HepG2 (cell line): ENCODE measurements around the gene COL27A1. TPM values are rescaled to one million over a fixed set of nuclear protein-coding genes. Genes with fewer than 3 reads are reported as not detected.

Source experiments
- CBFB ChIP-seq: sonication (generic); formaldehyde crosslinking; IDR thresholded peaks from 2 replicates; pipeline ENCODE4 v1.4.0; 2020; ENCODE audit warnings: missing genetic modification reagents
- DR1 ChIP-seq: sonication (generic); formaldehyde crosslinking; IDR thresholded peaks from 2 replicates; pipeline ENCODE4 v1.8.0; 2021; ENCODE audit warnings: mild to moderate bottlenecking, missing genetic modification reagents, inconsistent platforms
- HHEX ChIP-seq: IDR thresholded peaks from 2 replicates; pipeline ENCODE4 v1.6.1; 2016; ENCODE audit warnings: control low read depth
- KLF16 ChIP-seq, 2 experiments: sonication (generic) in 1 of 2; formaldehyde crosslinking in 1 of 2; IDR thresholded peaks; 2 replicates each; pipeline versions ENCODE4 v1.6.1 to v1.8.0; 2016 to 2023; ENCODE audit warnings: missing genetic modification reagents in 2 of 2, missing compliant biosample characterization in 1 of 2
- NFYC ChIP-seq: IDR thresholded peaks from 2 replicates; pipeline ENCODE4 v1.6.1; 2016; ENCODE audit warnings: missing genetic modification reagents, missing compliant biosample characterization
- NR2F6 ChIP-seq, 2 experiments: IDR thresholded peaks; 2 replicates each; pipeline ENCODE4 v1.6.1; 2016; ENCODE audit warnings: antibody characterized with exemption in 1 of 2, mild to moderate bottlenecking in 1 of 2
- PHF21A ChIP-seq: sonication (generic); formaldehyde crosslinking; IDR thresholded peaks from 2 replicates; pipeline ENCODE4 v1.5.0; 2020; ENCODE audit warnings: mild to moderate bottlenecking, missing genetic modification reagents
- POGZ ChIP-seq: sonication (generic); formaldehyde crosslinking; IDR thresholded peaks from 2 replicates; pipeline ENCODE4 v1.4.0; 2020; ENCODE audit warnings: mild to moderate bottlenecking, missing genetic modification reagents
- RNF2 ChIP-seq: fragments of 450-650 bp; conservative IDR thresholded peaks from 2 replicates; pipeline ENCODE4 v1.6.1; 2016; ENCODE audit warnings: low read depth
- ZMYM3 ChIP-seq: sonication (generic); formaldehyde crosslinking; IDR thresholded peaks from 2 replicates; pipeline ENCODE4 v1.5.1; 2020; ENCODE audit warnings: mild to moderate bottlenecking, missing genetic modification reagents
- ZNF10 ChIP-seq: sonication (generic); formaldehyde crosslinking; IDR thresholded peaks from 2 replicates; pipeline ENCODE4 v1.4.0; 2020; ENCODE audit warnings: mild to moderate bottlenecking, low read depth, missing genetic modification reagents, borderline replicate concordance
- ZNF121 ChIP-seq: sonication (generic); formaldehyde crosslinking; IDR thresholded peaks from 2 replicates; pipeline ENCODE4 v1.5.0; 2020; ENCODE audit warnings: mild to moderate bottlenecking, missing genetic modification reagents
- ZNF20 ChIP-seq: sonication (generic); formaldehyde crosslinking; IDR thresholded peaks from 2 replicates; pipeline ENCODE4 v1.4.0; 2020; ENCODE audit warnings: mild to moderate bottlenecking, moderate library complexity, missing genetic modification reagents
- polyA plus RNA-seq, 8 experiments: library from polyadenylated mRNA; depleted of rRNA in 3 of 8; stranded (reverse) in 7 of 8; unstranded in 1 of 8; fragments of >200 nt; fragmentation: Illumina TruSeq in 4 of 8; extraction: Trizol in 4 of 8; gene quantifications; 2 replicates each; pipeline versions ENCODE4 v1.2.1 to v1.2.3, GENCODE V29; 2011 to 2016; ENCODE audit warnings: low read depth in 4 of 8, missing spikeins in 1 of 8, mixed read lengths in 1 of 8; ENCODE audit not compliant: insufficient read depth in 1 of 8
- total RNA-seq, 5 experiments: library from RNA; depleted of rRNA; stranded (reverse); fragments of >200 nt; fragmentation: Illumina TruSeq; extraction: Trizol; gene quantifications; 2 replicates each; pipeline ENCODE4 v1.2.3, GENCODE V29; 2016; ENCODE audit warnings: low read depth in 1 of 5
- TF ChIP-seq, protein P1 (sequence below): IDR thresholded peaks from 2 replicates; pipeline ENCODE4 v1.6.1; 2016; ENCODE audit warnings: low read depth, missing genetic modification reagents, missing compliant biosample characterization
- TF ChIP-seq, protein P2 (sequence below): sonication (generic); formaldehyde crosslinking; IDR thresholded peaks from 2 replicates; pipeline ENCODE4 v1.4.0; 2020; ENCODE audit warnings: missing genetic modification reagents
- TF ChIP-seq, protein P3 (sequence below): IDR thresholded peaks from 2 replicates; pipeline ENCODE4 v1.6.1; 2016; ENCODE audit warnings: low read depth, borderline replicate concordance
- TF ChIP-seq, protein P4 (sequence below): sonication (generic); formaldehyde crosslinking; IDR thresholded peaks from 2 replicates; pipeline ENCODE4 v1.8.0; 2022; ENCODE audit warnings: mild to moderate bottlenecking, missing genetic modification reagents; ENCODE audit not compliant: insufficient replicate concordance

The COL27A1 gene
- total and polyA plus RNA-seq, 2 of the 13 experiments (the other 11 are each of a cell fraction or from before 2014, with no cell fraction given): 71.3 to 89.1 TPM

DNA sequence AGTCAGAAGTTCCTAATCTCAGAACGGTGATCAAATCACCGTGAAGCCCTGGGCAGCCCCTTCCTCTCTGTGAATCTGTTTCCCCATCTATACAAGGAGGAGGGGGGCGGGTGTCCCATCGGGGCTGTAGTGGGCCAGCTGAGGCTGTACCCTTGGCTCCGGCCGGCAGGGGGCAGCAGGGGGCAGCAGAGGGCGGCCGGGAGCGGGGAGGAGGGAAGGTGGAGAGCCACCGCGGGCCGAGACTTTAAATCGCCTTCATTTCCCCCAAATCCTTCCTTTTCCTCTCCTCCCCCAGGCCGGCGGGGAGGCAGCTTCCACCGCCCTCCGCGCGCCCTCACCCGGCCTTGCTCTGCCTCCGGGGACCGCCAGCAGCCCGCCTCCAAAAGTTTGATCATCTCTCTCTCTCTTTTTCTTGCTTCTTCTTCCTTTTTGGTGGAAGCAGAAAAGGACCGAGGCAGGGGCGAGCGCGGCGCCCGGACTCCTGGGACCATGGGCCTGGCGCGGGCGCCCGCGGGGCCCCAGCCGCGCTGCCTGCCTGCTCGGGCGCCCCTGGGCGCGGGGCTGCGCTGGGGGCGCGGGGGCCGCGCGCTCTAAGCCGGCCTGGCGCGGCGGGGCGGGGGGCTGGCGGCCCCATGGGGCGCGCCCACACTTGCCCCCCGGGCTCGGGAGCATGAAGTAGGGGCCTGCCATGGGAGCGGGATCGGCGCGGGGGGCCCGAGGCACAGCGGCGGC lies at the start of gene COL27A1 (continued):
- TF ChIP-seq, protein P1, sequence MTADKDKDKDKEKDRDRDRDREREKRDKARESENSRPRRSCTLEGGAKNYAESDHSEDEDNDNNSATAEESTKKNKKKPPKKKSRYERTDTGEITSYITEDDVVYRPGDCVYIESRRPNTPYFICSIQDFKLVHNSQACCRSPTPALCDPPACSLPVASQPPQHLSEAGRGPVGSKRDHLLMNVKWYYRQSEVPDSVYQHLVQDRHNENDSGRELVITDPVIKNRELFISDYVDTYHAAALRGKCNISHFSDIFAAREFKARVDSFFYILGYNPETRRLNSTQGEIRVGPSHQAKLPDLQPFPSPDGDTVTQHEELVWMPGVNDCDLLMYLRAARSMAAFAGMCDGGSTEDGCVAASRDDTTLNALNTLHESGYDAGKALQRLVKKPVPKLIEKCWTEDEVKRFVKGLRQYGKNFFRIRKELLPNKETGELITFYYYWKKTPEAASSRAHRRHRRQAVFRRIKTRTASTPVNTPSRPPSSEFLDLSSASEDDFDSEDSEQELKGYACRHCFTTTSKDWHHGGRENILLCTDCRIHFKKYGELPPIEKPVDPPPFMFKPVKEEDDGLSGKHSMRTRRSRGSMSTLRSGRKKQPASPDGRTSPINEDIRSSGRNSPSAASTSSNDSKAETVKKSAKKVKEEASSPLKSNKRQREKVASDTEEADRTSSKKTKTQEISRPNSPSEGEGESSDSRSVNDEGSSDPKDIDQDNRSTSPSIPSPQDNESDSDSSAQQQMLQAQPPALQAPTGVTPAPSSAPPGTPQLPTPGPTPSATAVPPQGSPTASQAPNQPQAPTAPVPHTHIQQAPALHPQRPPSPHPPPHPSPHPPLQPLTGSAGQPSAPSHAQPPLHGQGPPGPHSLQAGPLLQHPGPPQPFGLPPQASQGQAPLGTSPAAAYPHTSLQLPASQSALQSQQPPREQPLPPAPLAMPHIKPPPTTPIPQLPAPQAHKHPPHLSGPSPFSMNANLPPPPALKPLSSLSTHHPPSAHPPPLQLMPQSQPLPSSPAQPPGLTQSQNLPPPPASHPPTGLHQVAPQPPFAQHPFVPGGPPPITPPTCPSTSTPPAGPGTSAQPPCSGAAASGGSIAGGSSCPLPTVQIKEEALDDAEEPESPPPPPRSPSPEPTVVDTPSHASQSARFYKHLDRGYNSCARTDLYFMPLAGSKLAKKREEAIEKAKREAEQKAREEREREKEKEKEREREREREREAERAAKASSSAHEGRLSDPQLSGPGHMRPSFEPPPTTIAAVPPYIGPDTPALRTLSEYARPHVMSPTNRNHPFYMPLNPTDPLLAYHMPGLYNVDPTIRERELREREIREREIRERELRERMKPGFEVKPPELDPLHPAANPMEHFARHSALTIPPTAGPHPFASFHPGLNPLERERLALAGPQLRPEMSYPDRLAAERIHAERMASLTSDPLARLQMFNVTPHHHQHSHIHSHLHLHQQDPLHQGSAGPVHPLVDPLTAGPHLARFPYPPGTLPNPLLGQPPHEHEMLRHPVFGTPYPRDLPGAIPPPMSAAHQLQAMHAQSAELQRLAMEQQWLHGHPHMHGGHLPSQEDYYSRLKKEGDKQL (CRISPR knock-in tag): no peak
- no peak for TF ChIP-seq PHF21A
- TF ChIP-seq RNF2: no peak
- no peak for TF ChIP-seq ZNF10 (CRISPR knock-in tag)
- no peak for TF ChIP-seq POGZ (CRISPR knock-in tag)
- no peak for TF ChIP-seq NFYC (CRISPR knock-in tag)
- TF ChIP-seq ZNF20: no peak
- TF ChIP-seq ZNF121 (CRISPR knock-in tag): no peak
- TF ChIP-seq NR2F6 (IDR thresholded peaks at IDR 0.05): no peak
- TF ChIP-seq NR2F6 (CRISPR knock-in tag; IDR thresholded peaks at IDR 0.05): no peak
- TF ChIP-seq HHEX (CRISPR knock-in tag): no peak
- TF ChIP-seq, protein P2, sequence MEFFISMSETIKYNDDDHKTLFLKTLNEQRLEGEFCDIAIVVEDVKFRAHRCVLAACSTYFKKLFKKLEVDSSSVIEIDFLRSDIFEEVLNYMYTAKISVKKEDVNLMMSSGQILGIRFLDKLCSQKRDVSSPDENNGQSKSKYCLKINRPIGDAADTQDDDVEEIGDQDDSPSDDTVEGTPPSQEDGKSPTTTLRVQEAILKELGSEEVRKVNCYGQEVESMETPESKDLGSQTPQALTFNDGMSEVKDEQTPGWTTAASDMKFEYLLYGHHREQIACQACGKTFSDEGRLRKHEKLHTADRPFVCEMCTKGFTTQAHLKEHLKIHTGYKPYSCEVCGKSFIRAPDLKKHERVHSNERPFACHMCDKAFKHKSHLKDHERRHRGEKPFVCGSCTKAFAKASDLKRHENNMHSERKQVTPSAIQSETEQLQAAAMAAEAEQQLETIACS: no peak
- peak; percentile 51; the same call in 1 of the 2 replicates for TF ChIP-seq CBFB (CRISPR knock-in tag)
- peak; percentile 45; the same call in 1 of the 2 replicates for TF ChIP-seq ZMYM3 (CRISPR knock-in tag)
- TF ChIP-seq, protein P3, sequence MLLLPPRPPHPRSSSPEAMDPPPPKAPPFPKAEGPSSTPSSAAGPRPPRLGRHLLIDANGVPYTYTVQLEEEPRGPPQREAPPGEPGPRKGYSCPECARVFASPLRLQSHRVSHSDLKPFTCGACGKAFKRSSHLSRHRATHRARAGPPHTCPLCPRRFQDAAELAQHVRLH (CRISPR knock-in tag): peak; percentile 47; the same call in 1 of the 2 replicates
- 0 out of 4 replicates have a peak, but pooled peaks of 1 of the 2 experiments have one; percentile 67 for TF ChIP-seq KLF16 (CRISPR knock-in tag; IDR thresholded peaks at IDR 0.05)
- no peak for TF ChIP-seq DR1 (CRISPR knock-in tag)
- TF ChIP-seq, protein P4, sequence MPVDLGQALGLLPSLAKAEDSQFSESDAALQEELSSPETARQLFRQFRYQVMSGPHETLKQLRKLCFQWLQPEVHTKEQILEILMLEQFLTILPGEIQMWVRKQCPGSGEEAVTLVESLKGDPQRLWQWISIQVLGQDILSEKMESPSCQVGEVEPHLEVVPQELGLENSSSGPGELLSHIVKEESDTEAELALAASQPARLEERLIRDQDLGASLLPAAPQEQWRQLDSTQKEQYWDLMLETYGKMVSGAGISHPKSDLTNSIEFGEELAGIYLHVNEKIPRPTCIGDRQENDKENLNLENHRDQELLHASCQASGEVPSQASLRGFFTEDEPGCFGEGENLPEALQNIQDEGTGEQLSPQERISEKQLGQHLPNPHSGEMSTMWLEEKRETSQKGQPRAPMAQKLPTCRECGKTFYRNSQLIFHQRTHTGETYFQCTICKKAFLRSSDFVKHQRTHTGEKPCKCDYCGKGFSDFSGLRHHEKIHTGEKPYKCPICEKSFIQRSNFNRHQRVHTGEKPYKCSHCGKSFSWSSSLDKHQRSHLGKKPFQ (CRISPR knock-in tag): peak; percentile 45
